22Rv1 (cell line): ENCODE data around the gene SCCPDH.

Experiments
- CTCF ChIP-seq: fragments of 450-650 bp; IDR thresholded peaks from 2 replicates; pipeline ENCODE4 v1.5.1; 2017; ENCODE audit warnings: mild to moderate bottlenecking
- ZFX ChIP-seq: fragments of 450-650 bp; IDR thresholded peaks from 2 replicates; pipeline ENCODE4 v1.6.1; 2017; ENCODE audit warnings: antibody characterized with exemption, borderline replicate concordance

GRCh38 chr1:246726255-246726679 is 2.1 kb downstream of the SCCPDH start:
- TF ChIP-seq CTCF (no peak), ZFX (no peak)
